ENCODE measurements around the gene MRM1. TPM values are rescaled to one million over a fixed set of nuclear protein-coding genes. Genes with fewer than 3 reads are reported as not detected.

Gene MRM1
- polyA plus RNA-seq, 2 of the 4 experiments (the other 2 are of a cell fraction) = 12.7 to 21.7 TPM

DNA sequence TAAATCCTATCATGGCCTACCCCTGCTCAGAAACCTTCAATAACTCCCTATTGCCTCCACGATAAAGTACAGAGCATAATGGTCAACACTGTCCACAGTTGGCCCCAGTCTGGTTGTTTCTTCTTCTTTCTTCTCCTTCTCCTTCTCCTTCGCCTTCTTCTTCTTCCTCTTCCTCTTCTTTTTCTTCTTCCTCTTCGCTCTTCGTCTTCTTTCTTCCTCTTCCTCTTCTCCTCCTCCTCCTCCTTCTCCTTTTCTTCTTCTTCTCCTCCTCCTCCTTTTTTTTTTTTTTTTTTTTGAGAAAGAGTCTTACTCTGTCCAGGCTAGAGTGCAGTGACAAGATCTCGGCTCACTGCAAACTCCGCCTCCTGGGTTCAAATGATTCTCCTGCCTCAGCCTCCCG, 23.8 kb downstream of the MRM1 start:
- Histone ChIP-seq H3K4me1 (no peaks in the 10 kb centered on the region), H3K4me2 (no peak overlapping the region), H3K4me3 (no peak overlapping the region), H3K27ac (no peak overlapping the region), H3K9me3 (no peaks in the 10 kb centered on the region)
- ATAC-seq (no peak), FAIRE-seq (no peak), DNase-seq (ENCODE audit: low read depth in 1 of 2, low spot score in 1 of 2) (no peak)
- WGBS (ENCODE audit: missing lambda C conversion rate) = 62% methylated on average over 7 of the region's 7 CpGs
- TF ChIP-seq, protein P1, sequence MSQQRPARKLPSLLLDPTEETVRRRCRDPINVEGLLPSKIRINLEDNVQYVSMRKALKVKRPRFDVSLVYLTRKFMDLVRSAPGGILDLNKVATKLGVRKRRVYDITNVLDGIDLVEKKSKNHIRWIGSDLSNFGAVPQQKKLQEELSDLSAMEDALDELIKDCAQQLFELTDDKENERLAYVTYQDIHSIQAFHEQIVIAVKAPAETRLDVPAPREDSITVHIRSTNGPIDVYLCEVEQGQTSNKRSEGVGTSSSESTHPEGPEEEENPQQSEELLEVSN (IDR thresholded peaks at IDR 0.05; ENCODE audit: borderline replicate concordance, low read depth) = no peak
- TF ChIP-seq, protein P2, sequence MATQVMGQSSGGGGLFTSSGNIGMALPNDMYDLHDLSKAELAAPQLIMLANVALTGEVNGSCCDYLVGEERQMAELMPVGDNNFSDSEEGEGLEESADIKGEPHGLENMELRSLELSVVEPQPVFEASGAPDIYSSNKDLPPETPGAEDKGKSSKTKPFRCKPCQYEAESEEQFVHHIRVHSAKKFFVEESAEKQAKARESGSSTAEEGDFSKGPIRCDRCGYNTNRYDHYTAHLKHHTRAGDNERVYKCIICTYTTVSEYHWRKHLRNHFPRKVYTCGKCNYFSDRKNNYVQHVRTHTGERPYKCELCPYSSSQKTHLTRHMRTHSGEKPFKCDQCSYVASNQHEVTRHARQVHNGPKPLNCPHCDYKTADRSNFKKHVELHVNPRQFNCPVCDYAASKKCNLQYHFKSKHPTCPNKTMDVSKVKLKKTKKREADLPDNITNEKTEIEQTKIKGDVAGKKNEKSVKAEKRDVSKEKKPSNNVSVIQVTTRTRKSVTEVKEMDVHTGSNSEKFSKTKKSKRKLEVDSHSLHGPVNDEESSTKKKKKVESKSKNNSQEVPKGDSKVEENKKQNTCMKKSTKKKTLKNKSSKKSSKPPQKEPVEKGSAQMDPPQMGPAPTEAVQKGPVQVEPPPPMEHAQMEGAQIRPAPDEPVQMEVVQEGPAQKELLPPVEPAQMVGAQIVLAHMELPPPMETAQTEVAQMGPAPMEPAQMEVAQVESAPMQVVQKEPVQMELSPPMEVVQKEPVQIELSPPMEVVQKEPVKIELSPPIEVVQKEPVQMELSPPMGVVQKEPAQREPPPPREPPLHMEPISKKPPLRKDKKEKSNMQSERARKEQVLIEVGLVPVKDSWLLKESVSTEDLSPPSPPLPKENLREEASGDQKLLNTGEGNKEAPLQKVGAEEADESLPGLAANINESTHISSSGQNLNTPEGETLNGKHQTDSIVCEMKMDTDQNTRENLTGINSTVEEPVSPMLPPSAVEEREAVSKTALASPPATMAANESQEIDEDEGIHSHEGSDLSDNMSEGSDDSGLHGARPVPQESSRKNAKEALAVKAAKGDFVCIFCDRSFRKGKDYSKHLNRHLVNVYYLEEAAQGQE (IDR thresholded peaks at IDR 0.05) = no peak
- TF ChIP-seq RAD21 (conservative IDR thresholded peaks at IDR 0.05 in 1 of 2, IDR thresholded peaks at IDR 0.05 in 1 of 2) = no peak
- no peak for TF ChIP-seq HOXB13 (CRISPR knock-in tag; IDR thresholded peaks at IDR 0.05; ENCODE audit: low read depth)
- no peak for TF ChIP-seq HOXB5 (CRISPR knock-in tag; IDR thresholded peaks at IDR 0.05)
- TF ChIP-seq, protein P3, sequence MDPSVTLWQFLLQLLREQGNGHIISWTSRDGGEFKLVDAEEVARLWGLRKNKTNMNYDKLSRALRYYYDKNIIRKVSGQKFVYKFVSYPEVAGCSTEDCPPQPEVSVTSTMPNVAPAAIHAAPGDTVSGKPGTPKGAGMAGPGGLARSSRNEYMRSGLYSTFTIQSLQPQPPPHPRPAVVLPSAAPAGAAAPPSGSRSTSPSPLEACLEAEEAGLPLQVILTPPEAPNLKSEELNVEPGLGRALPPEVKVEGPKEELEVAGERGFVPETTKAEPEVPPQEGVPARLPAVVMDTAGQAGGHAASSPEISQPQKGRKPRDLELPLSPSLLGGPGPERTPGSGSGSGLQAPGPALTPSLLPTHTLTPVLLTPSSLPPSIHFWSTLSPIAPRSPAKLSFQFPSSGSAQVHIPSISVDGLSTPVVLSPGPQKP (IDR thresholded peaks at IDR 0.05; ENCODE audit: low read depth, low read length) = no peak
- TF ChIP-seq FOSB (CRISPR knock-in tag; IDR thresholded peaks at IDR 0.05) = no peak
- no peak for TF ChIP-seq POLR2A (IDR thresholded peaks at IDR 0.05; ENCODE audit: low read length)
- TF ChIP-seq POLR2AphosphoS2 (conservative IDR thresholded peaks at IDR 0.05; ENCODE audit: low read length) = no peak
- no peak for TF ChIP-seq ZSCAN20 (CRISPR knock-in tag; IDR thresholded peaks at IDR 0.05)
- no peak for TF ChIP-seq RFX5 (IDR thresholded peaks at IDR 0.05)
- no peak for TF ChIP-seq NFE2L2 (conservative IDR thresholded peaks at IDR 0.05; ENCODE audit: low read length)
- TF ChIP-seq, protein P4, sequence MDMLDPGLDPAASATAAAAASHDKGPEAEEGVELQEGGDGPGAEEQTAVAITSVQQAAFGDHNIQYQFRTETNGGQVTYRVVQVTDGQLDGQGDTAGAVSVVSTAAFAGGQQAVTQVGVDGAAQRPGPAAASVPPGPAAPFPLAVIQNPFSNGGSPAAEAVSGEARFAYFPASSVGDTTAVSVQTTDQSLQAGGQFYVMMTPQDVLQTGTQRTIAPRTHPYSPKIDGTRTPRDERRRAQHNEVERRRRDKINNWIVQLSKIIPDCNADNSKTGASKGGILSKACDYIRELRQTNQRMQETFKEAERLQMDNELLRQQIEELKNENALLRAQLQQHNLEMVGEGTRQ (IDR thresholded peaks at IDR 0.05) = no peak
- TF ChIP-seq HDAC2 (IDR thresholded peaks at IDR 0.05) = no peak
- no peak for TF ChIP-seq MYC (IDR thresholded peaks at IDR 0.05; ENCODE audit: borderline replicate concordance, low read length)
- no peak for TF ChIP-seq MAFK (IDR thresholded peaks at IDR 0.05; ENCODE audit: partially characterized antibody)
- TF ChIP-seq ESRRA (IDR thresholded peaks at IDR 0.05; ENCODE audit: borderline replicate concordance, low read length) = no peak
- CTCF ChIA-PET = interaction anchor here (0.5 to 17.4 kb wide), 30 partner anchors 10 to 938 kb away, joined by 3 to 263 read pairs (median 4); partner anchors contain the start of gene MRM1
- POLR2A ChIA-PET = no interaction called here

DNA sequence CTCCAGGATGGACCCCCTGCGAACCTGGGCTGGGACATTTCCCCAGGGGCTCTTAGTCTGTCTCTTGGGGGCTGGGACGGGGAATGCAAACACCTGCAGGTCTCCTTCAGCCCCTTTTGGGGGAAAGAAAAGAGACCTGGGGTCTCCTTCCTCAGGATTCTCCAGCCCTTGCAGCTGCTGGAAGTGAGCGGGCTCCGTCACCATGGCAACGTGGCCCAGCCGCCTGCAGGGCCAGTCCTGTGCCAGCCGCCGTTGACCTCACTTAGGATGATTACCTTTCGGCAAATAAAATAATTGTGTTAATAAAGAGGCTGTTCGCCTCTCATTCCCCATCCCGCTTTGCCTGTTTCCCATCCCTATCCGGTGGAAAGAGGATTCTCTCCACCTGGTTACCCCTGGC, 25.7 kb downstream of the MRM1 start:
- 83% methylated on average over 12 of the region's 12 CpGs for WGBS (ENCODE audit: missing lambda C conversion rate)
- ChIA-PET CTCF (interaction anchor here (1.6 to 17.4 kb wide), 12 partner anchors 10 to 614 kb away, joined by 4 to 263 read pairs (median 23); partner anchors contain the start of gene MRM1), POLR2A (no interaction called here)
- H3K4me2 ChIP-seq = no peak overlapping the region
- H3K27ac ChIP-seq = no peak overlapping the region
- no peak overlapping the region for H3K4me3 ChIP-seq
- no peak for FAIRE-seq
- no peaks in the 10 kb centered on the region for H3K9me3 ChIP-seq
- no peak for DNase-seq (ENCODE audit: low read depth in 1 of 2, low spot score in 1 of 2)
- H3K4me1 ChIP-seq = no peaks in the 10 kb centered on the region
- ATAC-seq = no peak
- TF ChIP-seq ZSCAN20 (CRISPR knock-in tag; IDR thresholded peaks at IDR 0.05) (no peak), EHF (CRISPR knock-in tag; IDR thresholded peaks at IDR 0.05) (no peak), RNF2 (IDR thresholded peaks at IDR 0.05; ENCODE audit: borderline replicate concordance, low read depth) (no peak), NFE2L2 (conservative IDR thresholded peaks at IDR 0.05; ENCODE audit: low read length) (no peak), SREBF2 (IDR thresholded peaks at IDR 0.05) (no peak), ZC3H11A (IDR thresholded peaks at IDR 0.05) (no peak), EP300 (IDR thresholded peaks at IDR 0.05) (no peak), KDM1A (IDR thresholded peaks at IDR 0.05; ENCODE audit: low read depth) (no peak), RARB (CRISPR knock-in tag; IDR thresholded peaks at IDR 0.05) (no peak), HOXA7 (CRISPR knock-in tag; IDR thresholded peaks at IDR 0.05) (no peak), POLR2A (IDR thresholded peaks at IDR 0.05; ENCODE audit: low read length) (no peak)
- TF ChIP-seq, protein P5, sequence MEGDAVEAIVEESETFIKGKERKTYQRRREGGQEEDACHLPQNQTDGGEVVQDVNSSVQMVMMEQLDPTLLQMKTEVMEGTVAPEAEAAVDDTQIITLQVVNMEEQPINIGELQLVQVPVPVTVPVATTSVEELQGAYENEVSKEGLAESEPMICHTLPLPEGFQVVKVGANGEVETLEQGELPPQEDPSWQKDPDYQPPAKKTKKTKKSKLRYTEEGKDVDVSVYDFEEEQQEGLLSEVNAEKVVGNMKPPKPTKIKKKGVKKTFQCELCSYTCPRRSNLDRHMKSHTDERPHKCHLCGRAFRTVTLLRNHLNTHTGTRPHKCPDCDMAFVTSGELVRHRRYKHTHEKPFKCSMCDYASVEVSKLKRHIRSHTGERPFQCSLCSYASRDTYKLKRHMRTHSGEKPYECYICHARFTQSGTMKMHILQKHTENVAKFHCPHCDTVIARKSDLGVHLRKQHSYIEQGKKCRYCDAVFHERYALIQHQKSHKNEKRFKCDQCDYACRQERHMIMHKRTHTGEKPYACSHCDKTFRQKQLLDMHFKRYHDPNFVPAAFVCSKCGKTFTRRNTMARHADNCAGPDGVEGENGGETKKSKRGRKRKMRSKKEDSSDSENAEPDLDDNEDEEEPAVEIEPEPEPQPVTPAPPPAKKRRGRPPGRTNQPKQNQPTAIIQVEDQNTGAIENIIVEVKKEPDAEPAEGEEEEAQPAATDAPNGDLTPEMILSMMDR (IDR thresholded peaks at IDR 0.05) = no peak
- TF ChIP-seq, protein P4 (IDR thresholded peaks at IDR 0.05) = no peak
- TF ChIP-seq, protein P6, sequence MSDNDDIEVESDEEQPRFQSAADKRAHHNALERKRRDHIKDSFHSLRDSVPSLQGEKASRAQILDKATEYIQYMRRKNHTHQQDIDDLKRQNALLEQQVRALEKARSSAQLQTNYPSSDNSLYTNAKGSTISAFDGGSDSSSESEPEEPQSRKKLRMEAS (IDR thresholded peaks at IDR 0.05) = no peak
- TF ChIP-seq, protein P7, sequence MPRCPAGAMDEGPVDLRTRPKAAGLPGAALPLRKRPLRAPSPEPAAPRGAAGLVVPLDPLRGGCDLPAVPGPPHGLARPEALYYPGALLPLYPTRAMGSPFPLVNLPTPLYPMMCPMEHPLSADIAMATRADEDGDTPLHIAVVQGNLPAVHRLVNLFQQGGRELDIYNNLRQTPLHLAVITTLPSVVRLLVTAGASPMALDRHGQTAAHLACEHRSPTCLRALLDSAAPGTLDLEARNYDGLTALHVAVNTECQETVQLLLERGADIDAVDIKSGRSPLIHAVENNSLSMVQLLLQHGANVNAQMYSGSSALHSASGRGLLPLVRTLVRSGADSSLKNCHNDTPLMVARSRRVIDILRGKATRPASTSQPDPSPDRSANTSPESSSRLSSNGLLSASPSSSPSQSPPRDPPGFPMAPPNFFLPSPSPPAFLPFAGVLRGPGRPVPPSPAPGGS (IDR thresholded peaks at IDR 0.05) = no peak
